Panc1 (cell line): Measurements from ENCODE around the gene PRKD1. TPM values are rescaled to one million over a fixed set of nuclear protein-coding genes. Genes with fewer than 3 reads are reported as not detected.

Source experiments
- ATAC-seq: fragments of 200-7000 bp; cut with Tn5 transposase; 2 replicates; pipeline ENCODE4 v1.9.1; 2020; ENCODE audit warnings: mild to moderate bottlenecking, moderate library complexity
- BruUV-seq: library from RNA; stranded (reverse); fragments of 400-500 nt; replicated peaks from 2 replicates; lab custom pipeline; 2021; lab: Mats Ljungman, UMichigan
- CTCF ChIA-PET: fragments of 300-600 bp; sonication (Branson Sonifier 250); formaldehyde crosslinking; loops from one replicate; lab custom pipeline; 2022; ENCODE audit warnings: antibody characterized with exemption; lab: Charles Lee
- POLR2A ChIA-PET: fragments of 300-600 bp; sonication (Branson Sonifier 250); formaldehyde crosslinking; loops from one replicate; lab custom pipeline; 2022; ENCODE audit warnings: antibody characterized with exemption; lab: Charles Lee
- DNase-seq: peaks from one replicate; pipeline ENCODE4 v3.0.0-alpha.2; 2010; ENCODE audit warnings: low read depth, low spot score
- H3K27ac ChIP-seq: 2 replicates; pipeline ENCODE4 v1.5.1; 2011; ENCODE audit warnings: mild to moderate bottlenecking, low read length, inconsistent platforms
- H3K27me3 ChIP-seq: fragments of 200-500 bp; sonication (Bioruptor generic); 2 replicates; pipeline ENCODE4 v1.6.0; 2014; ENCODE audit warnings: low read length, inconsistent platforms; ENCODE audit not compliant: control insufficient read depth, insufficient read depth
- H3K36me3 ChIP-seq: fragments of 200-500 bp; sonication (Bioruptor generic); 2 replicates; pipeline ENCODE4 v1.5.1; 2014; ENCODE audit warnings: inconsistent platforms, mild to moderate bottlenecking, low read length, moderate library complexity; ENCODE audit not compliant: control insufficient read depth, insufficient read depth
- H3K4me1 ChIP-seq: 2 replicates; pipeline ENCODE4 v1.5.1; 2011; ENCODE audit warnings: inconsistent platforms, mild to moderate bottlenecking, low read length, moderate library complexity; ENCODE audit not compliant: control insufficient read depth, insufficient read depth
- H3K4me3 ChIP-seq, 2 experiments: 2 replicates each; pipeline ENCODE4 v1.5.1; 2011 to 2012; ENCODE audit warnings: low read depth in 2 of 2, low read length in 2 of 2, mild to moderate bottlenecking in 2 of 2, inconsistent platforms in 1 of 2, moderate library complexity in 1 of 2
- H3K9me3 ChIP-seq: fragments of 200-500 bp; sonication (Bioruptor generic); 2 replicates; pipeline ENCODE4 v1.5.1; 2014; ENCODE audit warnings: low read depth, mild to moderate bottlenecking, inconsistent platforms, low read length, moderate library complexity; ENCODE audit not compliant: control insufficient read depth, insufficient read depth
- CTCF ChIP-seq: fragments of 450-650 bp; IDR thresholded peaks from 2 replicates; pipeline ENCODE4 v1.5.1; 2017; ENCODE audit warnings: mild to moderate bottlenecking
- POLR2AphosphoS5 ChIP-seq: IDR thresholded peaks from 2 replicates; pipeline ENCODE4 v1.6.1; 2012; ENCODE audit warnings: mild to moderate bottlenecking, low read depth, low read length, moderate library complexity
- REST ChIP-seq, 2 experiments: IDR thresholded peaks; 2 replicates each; pipeline ENCODE4 v1.6.1; 2011 to 2012; ENCODE audit warnings: low read depth in 2 of 2, control low read depth in 1 of 2, low read length in 1 of 2, mild to moderate bottlenecking in 1 of 2, moderate library complexity in 1 of 2; ENCODE audit not compliant: insufficient read depth in 1 of 2
- SIN3A ChIP-seq: IDR thresholded peaks from 2 replicates; pipeline ENCODE4 v1.6.1; 2012; ENCODE audit warnings: low read depth, mild to moderate bottlenecking, low read length, moderate library complexity, borderline replicate concordance; ENCODE audit not compliant: insufficient read depth
- TCF7L2 ChIP-seq: IDR thresholded peaks from 2 replicates; pipeline ENCODE4 v1.6.1; 2011; ENCODE audit warnings: mild to moderate bottlenecking, low read depth, low read length, inconsistent platforms
- in situ Hi-C: cut with HindIII; loops from 2 replicates; pipeline ENCODE4 v1.10.0; 2016; ENCODE audit warnings: low sequenced_read_pairs, low pct_unique_long_range_greater_than_20kb
- intact Hi-C: fragments of 100-400 bp; cut with micrococcal nuclease; formaldehyde crosslinking; loops from one replicate; pipeline ENCODE4 v1.10.0; 2022; ENCODE audit not compliant: unreplicated experiment
- total RNA-seq: library from RNA; stranded (reverse); gene quantifications from one replicate; pipeline ENCODE4 v1.2.1, GENCODE V29; 2021; ENCODE audit not compliant: unreplicated experiment

PRKD1 gene
- total RNA-seq, 1 experiment from 2014 or later, result 8.2 TPM

GRCh38 chr14:29743531-29743930, 184.1 kb downstream of the PRKD1 start:
- no peaks in the 10 kb centered on the region for H3K36me3 ChIP-seq
- ATAC-seq (no peak), DNase-seq (no peak)
- H3K4me1 ChIP-seq, result no peaks in the 10 kb centered on the region
- ChIA-PET POLR2A (no interaction called here), CTCF (no interaction called here)
- no TSS peak for BruUV-seq
- TF ChIP-seq TCF7L2, result no peak
- no peak for TF ChIP-seq SIN3A
- TF ChIP-seq CTCF, result no peak
- no peak for TF ChIP-seq REST (IDR thresholded peaks at IDR 0.05; ENCODE audit: insufficient read depth in 1 of 2, low read depth in 2 of 2, low read length in 1 of 2)
- TF ChIP-seq POLR2AphosphoS5, result no peak
- no peaks in the 10 kb centered on the region for H3K9me3 ChIP-seq
- H3K27ac ChIP-seq, result no peak overlapping the region
- H3K4me3 ChIP-seq, result no peak overlapping the region
- intact Hi-C loops, result no loop called here
- no peaks in the 10 kb centered on the region for H3K27me3 ChIP-seq
- in situ Hi-C loops, result no loop called here

- TF ChIP-seq REST (IDR thresholded peaks at IDR 0.05; ENCODE audit: insufficient read depth in 1 of 2, low read depth in 2 of 2, low read length in 1 of 2) (no peak), CTCF (no peak), POLR2AphosphoS5 (no peak), SIN3A (no peak), TCF7L2 (no peak)
- in situ Hi-C loops (no loop called here), intact Hi-C loops (no loop called here)
- DNase-seq (no peak), ATAC-seq (no peak)
- ChIA-PET CTCF (no interaction called here), POLR2A (no interaction called here)
- Histone ChIP-seq H3K4me3 (no peak overlapping the region), H3K36me3 (no peaks in the 10 kb centered on the region), H3K4me1 (no peaks in the 10 kb centered on the region), H3K27me3 (no peaks in the 10 kb centered on the region), H3K27ac (no peak overlapping the region), H3K9me3 (no peaks in the 10 kb centered on the region)
- BruUV-seq, result no TSS peak
Measured at GRCh38 chr14:29741909-29742401, 185.7 kb downstream of the PRKD1 start.
